Measurements from ENCODE around the gene CTSO.
"Not testable (repeated sequence)": the region's sequence is repeated elsewhere in the genome, so short reads cannot be mapped to it uniquely, and the experiment has no call there.

Gene CTSO

GRCh38 chr4:155943605-155944291 is 9.9 kb downstream of the CTSO start:
- no peak for DNase-seq (ENCODE audit: insufficient read length, low spot score)
- TF ChIP-seq CTCF (IDR thresholded peaks at IDR 0.05; ENCODE audit: insufficient read depth, missing control alignments): no peak
- FAIRE-seq: no peak

GRCh38 chr4:155941820-155942219 is 11.8 kb downstream of the CTSO start:
- DNase-seq (ENCODE audit: insufficient read length, low spot score) (no peak), FAIRE-seq (no peak)
- TF ChIP-seq CTCF (IDR thresholded peaks at IDR 0.05; ENCODE audit: insufficient read depth, missing control alignments): no peak

GRCh38 chr4:155941085-155941790 is 12.4 kb downstream of the CTSO start:
- FAIRE-seq (no peak), DNase-seq (ENCODE audit: insufficient read length, low spot score) (no peak)
- no peak for TF ChIP-seq CTCF (IDR thresholded peaks at IDR 0.05; ENCODE audit: insufficient read depth, missing control alignments)

- TF ChIP-seq CTCF (IDR thresholded peaks at IDR 0.05; ENCODE audit: insufficient read depth, missing control alignments): no peak
- FAIRE-seq: no peak
- DNase-seq (ENCODE audit: insufficient read length, low spot score): no peak
Observed at GRCh38 chr4:155935389-155935986, 18.2 kb downstream of the CTSO start.

- FAIRE-seq: not testable (repeated sequence)
Observed at GRCh38 chr4:155934634-155935033, 19.0 kb downstream of the CTSO start.

GRCh38 chr4:155931634-155932033 is 22.0 kb downstream of the CTSO start:
- DNase-seq (ENCODE audit: insufficient read length, low spot score) (no peak), FAIRE-seq (no peak)
- no peak for TF ChIP-seq CTCF (IDR thresholded peaks at IDR 0.05; ENCODE audit: insufficient read depth, missing control alignments)

More at GRCh38 chr4:155934634-155935033, 19.0 kb downstream of the CTSO start:
- not testable (repeated sequence) for DNase-seq (ENCODE audit: insufficient read length, low spot score)

GRCh38 chr4:155930330-155930729 is 23.3 kb downstream of the CTSO start:
- no peak for FAIRE-seq

More at GRCh38 chr4:155930330-155930729, 23.3 kb downstream of the CTSO start:
- DNase-seq (ENCODE audit: insufficient read length, low spot score): no peak
- no peak for TF ChIP-seq CTCF (IDR thresholded peaks at IDR 0.05; ENCODE audit: insufficient read depth, missing control alignments)
